Fibroblast of upper back skin (primary cell): ENCODE measurements around the gene CNNM4.

Source experiments
- DNase-seq: peaks from one replicate; pipeline ENCODE4 v3.0.0-alpha.2; 2013

The CNNM4 gene

DNA sequence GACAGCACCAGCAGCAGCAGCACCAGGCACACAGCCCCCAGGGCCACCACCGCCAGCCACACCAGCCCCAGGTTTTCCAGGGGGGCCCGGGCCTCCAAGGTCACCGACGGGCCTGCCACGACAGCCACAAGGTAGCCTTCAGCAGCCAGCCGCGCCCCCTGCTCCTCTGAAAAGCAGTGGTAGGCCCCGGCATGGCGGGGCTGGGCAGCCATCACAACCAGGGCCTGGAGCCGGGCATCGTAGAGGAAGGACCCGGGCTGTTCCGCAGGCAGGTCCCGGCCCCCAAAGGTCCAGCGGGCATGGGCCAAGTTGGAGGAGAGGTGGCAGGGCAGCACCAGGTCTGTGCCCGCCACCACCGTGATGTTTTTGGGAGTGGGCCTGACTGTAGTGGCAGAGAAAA, 100.4 kb downstream of the CNNM4 start:
- no peak for DNase-seq
